OCI-M1 (cell line): ENCODE results near the gene FLOT2.
A peak's percentile ranks its signal among the peaks of the same experiment; 100 is the strongest.
"Not testable (repeated sequence)": the region's sequence is repeated elsewhere in the genome, so short reads cannot be mapped to it uniquely, and the experiment has no call there.

Experiments
- DNase-seq: peaks from one replicate; lab custom pipeline; 2025; lab: John Stamatoyannopoulos, UW

The FLOT2 gene, protein sequence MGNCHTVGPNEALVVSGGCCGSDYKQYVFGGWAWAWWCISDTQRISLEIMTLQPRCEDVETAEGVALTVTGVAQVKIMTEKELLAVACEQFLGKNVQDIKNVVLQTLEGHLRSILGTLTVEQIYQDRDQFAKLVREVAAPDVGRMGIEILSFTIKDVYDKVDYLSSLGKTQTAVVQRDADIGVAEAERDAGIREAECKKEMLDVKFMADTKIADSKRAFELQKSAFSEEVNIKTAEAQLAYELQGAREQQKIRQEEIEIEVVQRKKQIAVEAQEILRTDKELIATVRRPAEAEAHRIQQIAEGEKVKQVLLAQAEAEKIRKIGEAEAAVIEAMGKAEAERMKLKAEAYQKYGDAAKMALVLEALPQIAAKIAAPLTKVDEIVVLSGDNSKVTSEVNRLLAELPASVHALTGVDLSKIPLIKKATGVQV

DNA sequence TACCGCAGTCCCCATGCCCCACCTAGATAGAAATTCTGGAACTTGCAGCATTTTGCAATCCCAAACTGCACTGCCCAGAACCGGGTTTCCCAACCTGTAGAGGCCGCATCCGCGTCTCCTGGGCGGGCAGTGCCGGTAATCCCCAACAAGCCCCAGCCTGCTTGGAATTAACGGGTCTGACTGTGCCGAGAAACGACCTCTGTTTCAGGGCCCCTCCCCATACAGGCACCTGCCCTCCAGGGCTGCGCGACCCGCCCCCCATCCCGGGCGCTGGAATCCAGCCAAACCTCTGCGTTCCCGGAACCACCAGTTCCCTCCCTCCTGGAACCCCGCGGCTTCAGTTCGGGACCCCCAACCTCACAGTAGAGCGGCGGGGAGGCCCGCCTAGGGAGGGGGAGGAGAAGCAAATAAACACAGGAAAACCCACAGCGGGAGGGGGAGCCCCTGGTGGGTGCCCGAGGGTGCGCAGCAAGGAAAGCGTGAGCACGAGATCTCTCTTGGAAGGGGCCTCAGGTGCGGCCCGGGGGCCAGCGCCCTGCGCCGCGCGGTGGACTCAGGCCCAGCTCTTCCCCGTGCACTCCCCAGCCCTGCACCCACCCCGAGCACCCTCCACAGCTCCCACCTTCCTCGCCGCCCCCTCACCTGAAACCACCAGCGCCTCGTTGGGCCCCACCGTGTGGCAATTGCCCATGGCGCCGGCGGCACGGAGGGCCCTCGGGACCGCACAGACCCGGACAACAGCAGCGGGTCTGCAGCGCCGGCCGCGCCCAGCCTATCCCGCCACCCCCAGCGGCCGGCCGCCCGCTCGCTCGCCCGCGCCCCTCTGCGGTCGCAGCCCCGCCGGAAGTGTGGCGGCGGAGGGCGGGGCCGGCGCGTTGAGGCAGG is at the start of gene FLOT2:
TSS of gene FLOT2 (minus strand) at position 850 of the 885 bp plus-strand sequence. CDS start at position 691, 159 bp downstream.
- peak; percentile 85 for DNase-seq

DNA sequence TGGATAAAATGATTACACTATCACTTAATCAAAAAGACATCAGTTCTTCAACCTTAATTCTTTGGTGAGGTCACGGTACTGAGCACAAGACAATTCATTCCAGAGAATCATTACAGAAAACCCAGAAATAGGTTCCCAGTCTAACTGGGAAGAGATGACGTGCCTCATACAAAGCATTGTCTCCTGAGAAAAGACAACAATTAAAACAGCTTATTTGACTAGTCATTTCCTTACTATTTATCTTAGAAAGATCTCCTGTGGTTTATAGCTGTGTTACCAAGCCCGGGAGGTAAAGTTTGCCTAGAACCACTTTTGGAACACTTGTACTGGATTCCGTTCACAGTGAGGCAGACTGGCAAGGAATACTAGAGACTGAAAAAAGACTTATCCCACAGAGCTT is 48.7 kb upstream of the FLOT2 start:
- DNase-seq, result no peak

DNA sequence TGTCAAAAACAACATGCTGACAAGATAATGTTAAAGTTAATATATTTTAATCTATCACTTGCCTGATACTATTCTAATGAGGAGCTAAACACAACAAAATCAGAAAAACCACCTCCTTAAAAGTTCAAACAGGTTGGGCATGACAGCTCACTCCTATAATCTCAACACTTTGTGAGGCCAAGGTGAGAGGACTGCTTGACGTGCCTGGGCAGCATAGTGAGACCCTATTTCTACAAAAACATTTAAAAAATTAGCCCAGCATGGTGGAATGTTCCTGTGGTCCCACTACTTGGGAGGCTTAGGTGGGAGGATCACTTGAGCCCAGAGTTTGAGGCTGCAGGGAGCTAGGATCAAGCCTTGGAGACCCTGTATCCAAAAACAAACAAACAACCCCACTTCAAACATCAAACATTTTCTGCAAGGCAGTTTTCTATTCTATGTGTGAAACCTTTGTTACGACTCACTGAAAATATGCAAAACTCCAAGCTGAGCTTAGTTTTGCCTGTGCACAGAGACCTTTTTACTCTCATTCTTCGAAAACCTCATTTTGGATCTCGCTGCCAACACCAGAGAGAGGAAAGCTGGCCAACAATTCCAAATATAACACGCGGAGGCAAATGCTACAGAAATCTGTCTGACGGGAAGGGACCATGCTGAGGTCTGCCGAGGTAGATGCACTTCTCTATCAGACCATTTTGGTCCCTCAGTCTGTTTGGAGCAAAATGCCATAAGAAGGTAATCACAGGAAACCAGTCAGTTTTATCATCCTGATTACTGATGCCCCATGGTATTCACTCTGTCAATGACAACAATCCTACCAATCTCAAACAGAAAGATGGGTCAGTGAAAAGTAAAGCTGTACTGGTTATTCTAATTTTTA is 47.6 kb upstream of the FLOT2 start:
- DNase-seq, result no peak

DNA sequence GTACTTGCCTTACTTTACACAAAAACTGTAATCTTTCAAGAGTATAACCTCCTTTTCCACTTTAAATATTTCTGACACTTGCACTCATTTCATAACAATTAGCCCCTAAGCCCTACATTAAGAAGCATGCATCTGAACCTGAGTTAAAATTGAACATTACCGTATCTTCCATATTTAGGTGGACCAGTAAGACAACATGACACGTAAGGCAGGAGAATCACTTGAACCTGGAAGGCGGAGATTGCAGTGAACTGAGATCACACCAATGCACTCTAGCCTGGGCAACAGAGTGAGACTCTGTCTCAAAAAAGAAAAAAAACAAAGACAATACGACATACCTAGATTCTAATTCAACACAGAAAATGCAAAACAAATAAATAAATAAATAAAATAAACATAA is 46.8 kb upstream of the FLOT2 start:
- DNase-seq, result no peak

DNA sequence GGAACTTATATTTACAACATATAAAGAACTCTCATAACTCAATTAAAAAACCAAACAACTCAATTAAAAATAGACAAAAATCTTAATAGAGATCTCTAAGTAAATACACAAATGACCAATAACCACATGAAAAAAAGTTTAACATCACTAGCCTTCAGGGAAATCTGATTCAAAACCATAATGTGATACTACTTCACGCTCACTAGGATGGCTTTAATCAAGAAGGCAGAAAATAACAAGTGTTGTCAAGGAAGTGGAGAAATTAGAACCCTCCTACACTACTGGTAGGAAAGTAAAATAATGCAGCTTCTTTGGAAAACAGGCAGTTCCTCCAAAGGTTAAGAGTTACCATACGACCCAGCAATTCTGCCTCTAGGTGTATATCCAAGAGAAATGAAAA is 45.4 kb upstream of the FLOT2 start:
- no peak for DNase-seq

DNA sequence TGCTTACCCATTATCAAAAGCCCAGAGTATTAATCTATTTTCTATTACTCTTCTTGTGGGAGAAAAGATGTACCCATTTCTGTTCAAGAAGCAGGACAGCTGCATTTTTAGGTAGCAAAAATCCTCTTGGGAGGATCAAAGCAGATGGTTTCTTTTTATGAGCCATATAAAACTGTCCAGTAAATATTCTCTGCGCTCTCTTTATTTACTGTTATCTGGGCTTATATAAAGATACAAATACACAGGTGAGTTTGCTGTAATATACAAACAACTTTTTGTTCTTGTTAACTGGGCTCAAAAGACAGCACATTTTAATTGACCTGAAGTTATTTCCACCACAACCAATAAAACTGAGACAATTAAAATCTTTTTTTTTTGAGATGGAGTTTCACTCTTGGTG is 43.7 kb upstream of the FLOT2 start:
- DNase-seq, result no peak

DNA sequence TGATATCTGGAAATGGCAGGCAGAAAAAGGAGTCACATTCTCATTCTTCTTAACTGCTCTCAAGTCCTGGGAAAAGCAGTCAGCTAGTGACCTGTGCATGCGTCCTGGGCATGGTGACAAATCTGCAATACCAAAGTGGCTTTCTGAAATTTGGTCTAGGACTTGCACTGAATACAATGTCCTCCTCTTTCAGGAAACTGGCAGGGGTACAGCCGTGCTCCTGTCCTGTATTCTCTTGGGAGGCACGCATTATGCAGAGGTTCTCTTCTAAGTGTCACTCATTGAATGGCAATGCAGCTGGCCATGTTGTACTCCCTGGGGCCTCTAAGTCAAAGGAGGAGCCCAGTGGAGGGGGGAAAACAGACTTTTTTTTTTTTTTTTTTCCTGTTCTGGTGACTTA is 43.1 kb upstream of the FLOT2 start:
- no peak for DNase-seq

DNA sequence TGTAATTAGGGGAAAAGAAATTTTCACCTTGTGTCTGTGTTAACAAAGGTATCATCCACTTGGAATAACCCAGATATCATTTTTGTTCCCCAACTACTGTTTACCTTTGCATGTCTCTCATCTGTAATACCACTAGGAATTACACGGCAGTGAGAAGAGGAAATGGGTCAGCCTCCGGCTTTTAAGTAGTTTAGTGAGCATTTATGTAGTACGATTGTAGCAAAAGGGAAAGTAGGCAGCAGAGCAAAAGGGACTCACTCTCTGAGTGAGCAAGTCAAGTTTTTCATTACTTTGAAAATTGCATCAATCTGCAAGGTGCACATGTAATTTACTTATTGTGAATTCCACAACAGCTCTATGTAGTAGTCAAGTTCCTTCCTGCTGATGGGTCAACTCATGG is 42.6 kb upstream of the FLOT2 start:
- no peak for DNase-seq

DNA sequence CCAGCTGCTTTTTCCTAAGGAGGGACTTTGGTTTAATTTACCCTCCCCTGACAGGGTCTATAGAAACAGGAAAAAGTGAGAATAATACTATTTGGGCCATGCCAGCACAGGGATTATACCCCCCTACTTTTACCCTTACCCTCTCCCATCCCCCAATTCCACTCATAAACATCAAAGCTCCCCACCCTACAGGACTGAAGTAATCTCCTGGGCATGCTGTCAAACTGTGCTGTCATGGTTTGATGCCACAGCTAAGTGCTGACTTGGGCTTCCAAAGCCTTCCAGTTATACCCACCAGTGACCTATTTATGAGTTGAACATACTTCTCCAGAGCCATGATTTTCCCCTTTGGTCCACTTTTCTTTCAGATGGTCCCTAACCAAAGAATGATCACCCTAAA is 41.0 kb upstream of the FLOT2 start:
- no peak for DNase-seq

DNA sequence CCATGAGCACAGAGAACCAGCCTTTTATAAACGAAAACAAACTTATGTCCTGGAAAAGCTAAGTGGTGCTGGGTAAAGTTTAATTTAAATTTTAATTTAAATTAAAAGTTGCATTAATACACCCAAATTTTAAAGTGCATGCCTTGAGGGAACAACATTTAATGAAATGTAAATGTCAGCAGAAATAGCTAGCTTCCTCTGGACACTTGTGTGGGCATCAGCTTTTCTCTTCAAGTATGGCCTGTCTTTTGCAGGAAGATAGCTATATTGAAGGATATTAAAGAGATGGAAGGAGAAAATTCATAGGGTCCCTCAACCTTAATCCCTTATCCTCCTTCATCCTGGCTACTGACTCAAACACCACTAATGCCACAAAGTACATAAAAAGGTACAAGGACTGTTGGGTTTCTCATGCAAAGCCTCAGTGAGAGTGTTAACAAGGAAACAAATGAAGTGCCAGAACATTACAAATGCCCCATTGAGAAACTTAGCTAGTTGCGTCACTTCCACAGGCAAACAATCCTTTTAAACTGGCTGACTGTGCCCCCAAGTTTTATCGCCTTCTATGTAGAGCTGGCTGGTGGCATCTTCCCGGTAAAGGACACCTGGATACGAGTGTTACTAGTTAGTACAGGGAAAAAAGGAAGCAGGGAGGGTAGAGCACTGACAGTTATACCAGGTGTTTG is 39.7 kb upstream of the FLOT2 start:
- no peak for DNase-seq

DNA sequence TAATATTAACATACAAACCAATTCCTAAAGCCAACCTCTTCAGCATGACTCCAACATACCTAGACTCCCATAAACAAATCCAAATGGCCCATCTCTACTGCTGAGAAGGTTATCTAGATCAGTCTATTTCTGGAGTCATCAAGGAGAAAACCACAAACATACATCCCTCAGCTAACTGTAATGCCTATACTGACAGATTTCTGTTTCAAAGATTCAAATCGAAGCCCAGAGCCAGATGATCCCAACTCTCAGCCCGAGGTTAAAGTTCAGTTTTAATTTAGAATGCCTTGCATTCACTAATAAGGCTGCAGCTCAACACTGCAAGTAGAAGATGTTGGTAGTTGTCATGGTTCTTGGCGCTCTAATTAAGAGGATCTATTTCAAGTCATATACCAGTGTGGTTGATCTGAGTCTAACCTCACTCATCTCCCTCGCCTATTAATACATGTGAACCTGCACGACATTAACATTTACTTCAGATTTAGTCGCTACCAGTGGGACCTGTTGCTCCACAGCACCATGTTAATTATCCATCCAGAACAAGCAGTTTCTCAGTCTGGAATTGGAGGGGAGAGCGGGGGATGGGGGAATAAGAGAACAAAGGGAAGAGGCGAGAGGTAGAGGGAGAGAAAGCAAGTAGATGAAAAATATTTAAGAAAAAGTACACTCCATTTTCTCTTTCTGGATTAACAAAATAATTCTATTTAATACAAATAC is 38.4 kb upstream of the FLOT2 start:
- no peak for DNase-seq

DNA sequence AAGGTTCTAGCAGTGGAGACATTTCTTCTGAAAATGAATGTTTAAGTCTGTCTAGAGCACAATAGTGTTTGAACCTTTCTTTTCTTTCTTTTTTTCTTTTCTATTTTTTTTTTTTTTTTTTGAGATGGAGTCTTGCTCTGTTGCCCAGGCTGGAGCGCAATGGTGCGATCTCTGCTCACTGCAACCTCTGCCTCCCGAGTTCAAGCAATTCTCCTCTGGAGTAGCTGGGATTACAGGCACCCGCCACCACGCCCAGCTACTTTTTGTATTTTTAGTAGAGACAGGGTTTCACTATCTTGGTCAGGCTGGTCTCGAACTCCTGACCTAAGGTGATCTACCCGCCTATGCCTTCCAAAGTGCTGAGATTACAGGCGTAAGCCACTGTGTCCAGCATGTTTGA is 37.0 kb upstream of the FLOT2 start:
- not testable (repeated sequence) for DNase-seq

DNA sequence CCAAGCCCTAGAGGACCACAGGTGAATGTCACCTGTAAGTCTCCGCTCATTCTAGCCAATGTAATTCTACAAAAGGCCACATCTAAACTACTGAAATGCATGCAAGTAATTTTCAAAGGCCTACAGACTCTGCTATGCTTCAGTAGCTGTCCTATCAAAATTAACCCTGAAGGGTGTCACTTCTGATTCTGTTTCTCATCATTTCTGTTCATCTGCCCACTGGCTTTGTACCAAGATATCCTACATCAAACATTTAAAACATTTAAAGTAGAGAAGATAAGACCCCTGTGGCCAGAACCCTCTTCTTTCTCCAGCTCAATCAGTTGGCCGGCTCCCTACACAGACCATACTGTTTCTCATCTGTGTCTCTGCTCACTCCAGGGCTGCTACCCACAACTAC is 32.3 kb upstream of the FLOT2 start:
- DNase-seq, result no peak

DNA sequence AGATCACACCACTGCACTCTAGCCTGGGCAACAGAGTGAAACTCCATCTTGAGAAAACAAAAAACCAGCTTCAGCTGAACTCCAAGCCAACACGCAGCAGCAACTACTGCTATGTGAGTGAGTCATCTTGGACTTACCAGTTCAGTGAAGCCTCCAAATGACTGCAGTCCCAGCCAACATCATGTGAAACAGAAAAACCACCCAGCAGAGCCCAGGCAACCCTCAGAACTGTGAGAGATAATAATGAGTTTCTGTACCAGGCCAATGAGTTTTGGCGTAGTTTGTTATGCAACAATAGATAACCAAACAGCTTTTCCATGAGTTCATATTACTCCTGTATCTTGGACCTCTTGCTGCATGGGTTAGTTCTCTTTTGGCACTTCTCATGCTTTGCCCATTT is 30.5 kb upstream of the FLOT2 start:
- peak; percentile 33 for DNase-seq

DNA sequence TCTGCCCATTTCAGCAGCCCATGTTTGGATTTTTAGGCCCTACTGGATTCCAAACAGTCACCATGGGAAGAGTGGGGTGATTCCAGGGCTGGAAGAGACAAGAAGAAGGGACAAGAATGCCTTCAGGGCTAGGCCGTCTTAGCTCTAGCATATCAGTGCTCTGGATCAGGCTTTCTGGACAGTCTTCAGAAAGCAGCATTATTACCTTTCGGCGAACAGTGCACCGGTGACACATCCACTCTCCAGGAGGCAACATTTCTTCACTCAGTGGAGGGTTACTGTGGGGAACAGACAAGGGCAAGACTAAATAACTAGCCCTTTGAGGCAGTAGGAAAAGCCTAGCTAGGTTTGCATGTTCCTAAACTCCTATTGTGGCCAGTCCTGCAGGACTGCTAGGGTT is 29.3 kb upstream of the FLOT2 start:
- no peak for DNase-seq

DNA sequence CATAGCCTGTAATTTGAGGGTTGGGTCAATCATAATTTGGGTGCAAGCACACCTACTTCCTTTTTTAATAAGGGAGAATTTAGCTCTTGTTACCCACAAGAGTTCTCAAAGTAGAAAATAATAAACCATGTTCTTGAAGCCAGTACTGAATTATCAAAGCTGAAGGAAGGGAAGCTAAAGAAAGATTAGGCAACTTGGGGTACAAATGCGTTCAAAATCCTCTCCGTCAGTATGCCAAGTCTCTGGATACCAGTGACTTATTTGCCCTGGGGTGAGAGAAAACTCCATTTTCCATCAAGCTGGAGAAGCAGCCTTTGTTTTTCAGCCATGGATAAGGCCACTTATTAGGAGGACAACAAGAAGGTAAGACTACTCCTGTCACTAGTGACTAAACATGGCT is 28.8 kb upstream of the FLOT2 start:
- DNase-seq, result no peak

DNA sequence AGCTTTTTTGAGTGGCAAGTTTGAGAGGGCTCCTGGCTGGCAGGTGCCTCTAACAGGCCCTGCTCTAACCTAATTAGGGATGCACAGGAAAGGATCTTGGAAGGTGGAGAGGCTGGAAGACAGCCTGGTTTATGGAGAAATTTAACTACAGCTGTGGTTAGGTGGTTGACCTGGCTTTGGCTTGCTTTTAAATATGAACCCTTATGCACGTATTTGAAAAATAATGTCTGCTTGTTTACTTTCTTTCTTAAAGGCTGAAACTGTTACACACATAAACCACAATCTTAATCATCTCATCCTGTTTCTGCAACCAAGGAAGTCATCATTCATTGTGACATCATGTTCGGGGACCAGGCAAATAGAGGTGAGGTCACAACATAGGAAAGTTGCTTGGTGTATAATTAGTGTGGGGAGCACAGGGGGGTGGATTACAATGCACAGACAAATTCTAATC is 28.4 kb upstream of the FLOT2 start:
- peak; percentile 64 for DNase-seq

DNA sequence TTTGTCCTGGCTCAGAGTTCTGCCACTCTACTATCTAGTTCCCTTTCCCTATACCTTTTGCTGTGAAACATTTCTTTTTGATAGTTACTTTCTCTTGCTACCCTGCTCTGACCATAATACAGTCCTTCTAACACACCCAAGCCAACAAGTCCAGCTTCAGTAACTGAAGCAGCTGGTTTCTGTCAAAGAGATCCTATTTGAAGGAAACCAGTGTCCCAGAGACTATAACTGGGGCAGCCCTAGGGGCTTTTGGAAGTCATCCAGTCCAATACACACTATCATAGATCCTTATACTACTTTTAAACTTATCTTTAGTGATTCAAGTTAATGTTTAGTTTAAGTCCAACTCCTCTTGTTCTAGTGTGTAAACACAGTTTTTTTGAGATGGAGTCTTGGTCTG is 22.7 kb upstream of the FLOT2 start:
- DNase-seq, result no peak

DNA sequence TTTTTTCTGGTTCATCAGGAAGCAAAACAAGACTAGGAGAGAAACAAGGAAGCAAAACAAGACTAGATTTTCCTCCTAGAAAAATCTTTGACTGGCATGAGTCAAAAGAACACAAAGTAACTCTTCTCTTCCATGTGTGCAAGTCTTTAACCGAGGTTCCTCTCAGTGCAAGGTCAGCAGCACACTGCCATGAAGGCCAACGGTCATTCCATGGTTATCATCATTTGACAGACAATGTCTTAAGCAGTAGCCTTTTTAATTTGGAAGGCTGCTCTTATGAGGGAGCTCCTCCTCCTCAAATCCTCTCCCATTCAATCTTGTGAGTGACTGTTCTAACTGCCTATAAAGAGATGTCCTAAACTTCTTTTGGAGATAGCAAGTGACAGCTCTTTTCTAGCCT is 20.8 kb upstream of the FLOT2 start:
- DNase-seq, result no peak

DNA sequence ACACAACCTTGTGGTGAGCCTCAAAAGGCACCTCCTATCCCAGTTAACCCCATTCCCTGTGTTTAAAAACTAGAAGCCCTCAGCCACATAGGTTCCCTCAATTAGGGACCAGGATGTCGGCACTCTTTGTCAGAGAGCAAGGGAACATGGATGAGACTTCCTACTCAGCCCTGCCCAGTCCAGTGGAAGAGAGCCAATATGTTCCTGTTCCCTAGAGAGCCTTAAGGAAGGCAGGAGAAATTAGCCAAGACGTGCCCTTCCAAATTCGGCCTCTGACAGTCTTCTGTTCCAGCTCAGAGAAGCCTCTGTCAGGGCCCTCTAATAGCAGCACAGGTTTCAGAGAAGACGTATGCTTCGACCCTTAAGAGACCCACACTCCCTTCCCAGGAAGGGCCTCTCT is 19.9 kb upstream of the FLOT2 start:
- DNase-seq, result no peak

DNA sequence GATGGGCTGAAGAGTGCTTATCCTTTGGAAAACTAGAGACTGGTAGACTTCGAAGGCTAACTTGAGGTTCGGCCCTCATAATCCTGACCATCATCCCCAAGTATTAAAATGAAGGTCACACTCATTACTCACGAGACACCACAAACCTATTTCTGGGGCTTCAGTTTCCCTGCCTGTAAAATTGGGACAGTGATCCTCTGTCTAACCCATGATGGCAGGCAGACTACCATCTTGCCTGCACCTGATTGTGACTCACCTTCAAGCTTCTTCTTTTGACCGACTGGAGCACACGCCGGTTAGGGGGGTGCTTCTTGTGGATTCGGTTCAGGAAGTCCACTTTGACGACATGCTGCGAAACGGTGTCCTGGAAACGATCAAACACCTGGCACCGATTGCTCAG is 19.5 kb upstream of the FLOT2 start:
- DNase-seq, result no peak
